HG03066 (cell line): ENCODE data around the gene RFTN2.
"Not testable (repeated sequence)": the region's sequence is repeated elsewhere in the genome, so short reads cannot be mapped to it uniquely, and the experiment has no call there.

Experiments
- ATAC-seq: cut with Tn5 transposase; IDR thresholded peaks from one replicate; pipeline ENCODE4 v1.9.1; 2021; ENCODE audit warnings: low read depth; ENCODE audit not compliant: unreplicated experiment

RFTN2 gene

DNA sequence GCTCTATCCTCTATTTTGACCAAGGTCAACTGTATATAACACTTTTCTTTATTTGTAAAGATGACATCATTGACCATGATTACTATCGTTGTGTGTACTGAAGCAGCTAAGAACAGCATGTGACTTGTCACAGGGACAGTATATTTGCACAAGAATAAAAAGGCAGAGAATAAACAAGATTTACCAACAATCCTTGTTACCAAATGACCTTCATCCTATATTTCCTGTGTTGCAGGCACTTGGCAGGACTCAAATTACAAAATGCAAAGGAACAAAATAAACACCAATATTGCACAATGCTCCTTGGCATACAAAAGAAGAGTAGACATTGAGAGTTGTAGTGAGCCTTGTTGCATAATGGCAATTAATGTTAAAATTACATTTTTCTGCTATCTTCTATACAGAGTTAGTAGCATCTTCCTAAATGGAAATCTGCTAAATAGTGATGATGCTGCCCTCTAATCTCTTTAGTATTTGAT is 61.8 kb downstream of the RFTN2 start:
- no peak for ATAC-seq

- peak; percentile 86 for ATAC-seq
These were observed 69.2 kb downstream of the RFTN2 start for GRCh38 chr2:197606180-197606579.

DNA sequence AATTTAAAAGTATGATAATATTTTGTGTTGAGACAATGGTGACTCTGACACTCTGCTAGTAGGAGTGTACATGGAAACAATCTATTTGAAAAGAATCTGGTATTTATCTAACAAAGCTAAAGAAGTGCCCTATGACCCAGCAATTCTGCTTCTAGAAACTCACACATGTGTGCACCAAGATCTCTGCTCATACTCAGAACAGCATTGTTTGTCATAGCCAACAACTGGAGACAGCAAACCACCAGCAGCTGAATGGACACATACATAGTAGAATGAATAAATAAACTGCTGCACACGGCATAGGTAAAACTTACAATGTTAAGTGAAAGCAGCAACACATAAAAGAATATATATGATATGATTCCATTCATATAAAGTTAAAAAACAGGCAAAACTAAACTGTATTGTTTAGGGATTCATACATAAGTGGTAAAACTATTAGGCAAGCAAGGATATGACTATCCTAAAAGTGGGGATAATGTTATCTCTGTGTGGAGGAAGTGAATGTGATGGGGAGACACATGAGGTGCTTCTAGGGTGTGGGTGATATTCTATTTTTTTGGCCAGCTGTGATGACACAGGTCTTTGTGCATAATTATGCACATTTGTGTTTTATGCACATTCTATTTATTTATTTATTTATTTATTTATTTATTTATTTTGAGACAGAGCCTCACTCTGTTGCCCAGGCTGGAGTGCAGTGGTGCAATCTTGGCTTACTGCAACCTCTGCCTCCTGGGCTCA is 71.1 kb downstream of the RFTN2 start:
- ATAC-seq: no peak

DNA sequence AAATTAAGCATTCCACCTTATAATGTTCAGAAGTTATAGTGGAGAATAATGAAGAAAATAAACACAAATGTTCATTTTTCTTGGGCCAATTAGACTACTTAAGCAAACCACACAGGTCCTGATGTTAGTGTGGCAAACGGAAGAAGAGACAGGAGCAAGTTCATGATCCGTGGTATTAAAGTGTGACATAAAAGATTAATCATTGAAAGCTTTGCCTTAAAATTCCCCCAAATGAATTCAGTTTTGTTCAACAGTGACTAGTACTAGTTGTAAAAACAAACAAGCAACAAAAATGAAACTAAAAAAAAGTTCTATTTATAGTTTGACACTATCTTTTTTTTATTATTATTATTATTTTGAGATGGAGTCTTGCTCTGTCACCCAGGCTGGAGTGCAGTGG is 73.7 kb downstream of the RFTN2 start:
- no peak for ATAC-seq

DNA sequence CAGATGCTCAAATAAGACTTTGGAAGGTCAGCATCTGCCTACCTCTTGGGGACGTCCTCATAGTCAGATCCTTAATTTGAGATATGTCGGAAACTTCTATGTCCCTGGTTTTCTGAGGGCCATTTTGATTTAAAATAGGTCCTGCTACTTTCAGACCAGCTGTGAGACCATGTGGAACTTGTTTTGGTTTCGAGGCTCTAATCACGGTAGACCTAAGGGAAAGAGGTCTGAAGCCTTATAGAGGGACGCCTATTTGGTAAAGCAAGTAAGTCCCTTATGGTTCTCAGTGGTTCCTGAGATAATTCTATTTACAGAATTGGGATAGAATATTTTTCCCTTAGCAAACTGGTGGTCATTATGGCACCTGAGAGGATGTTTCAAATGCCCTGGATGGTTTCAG is 75.1 kb downstream of the RFTN2 start:
- no peak for ATAC-seq

DNA sequence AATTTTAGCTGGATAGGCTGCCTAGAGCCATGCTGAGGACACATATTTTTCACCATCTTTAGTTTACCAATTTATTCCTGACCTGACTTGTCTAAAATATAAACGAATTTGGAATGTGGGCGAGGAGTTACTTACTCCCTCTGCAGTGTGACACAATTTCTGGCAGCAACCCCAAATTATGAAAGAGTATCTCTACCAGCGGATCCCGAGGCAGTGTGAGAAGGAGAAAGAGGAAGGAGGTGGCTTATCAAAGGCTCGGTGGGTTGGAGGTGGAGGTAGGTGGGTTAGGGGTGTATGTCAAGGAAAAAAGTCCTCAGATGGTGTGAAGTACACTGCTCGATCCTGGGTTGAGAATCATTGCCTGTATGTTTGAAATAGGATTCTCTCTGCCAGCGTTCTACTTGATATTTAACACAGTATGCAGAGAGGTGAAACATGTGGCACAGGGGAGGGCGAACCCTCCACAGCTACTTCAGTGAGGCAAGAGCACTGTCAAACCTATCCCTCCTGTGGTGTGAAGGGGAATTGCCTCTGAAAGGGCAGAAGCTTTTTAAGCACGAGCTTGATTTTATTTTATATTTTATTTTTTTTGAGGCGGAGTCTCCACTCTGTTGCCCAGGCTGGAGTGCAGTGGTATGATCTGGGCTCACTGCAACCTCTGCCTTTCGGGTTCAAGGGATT is 76.0 kb downstream of the RFTN2 start:
- ATAC-seq: peak; percentile 70

DNA sequence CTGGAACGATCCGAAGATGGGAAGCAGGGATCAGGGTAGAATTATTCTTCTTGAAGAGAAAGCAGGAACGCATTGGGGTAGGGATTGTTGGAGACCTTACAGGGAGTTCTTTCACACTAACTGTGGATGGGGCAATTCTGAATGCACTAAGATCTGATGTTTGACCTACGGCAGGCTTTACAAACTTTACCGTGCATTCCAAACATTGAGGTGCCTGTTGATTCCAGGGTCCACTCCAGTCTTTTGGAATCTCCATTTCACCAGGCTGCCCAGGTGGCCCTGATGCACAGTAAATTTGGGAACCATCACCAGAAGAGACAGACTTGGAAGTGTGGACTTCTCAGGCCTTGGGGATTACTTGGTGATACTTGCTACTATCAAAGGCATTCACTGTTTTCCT is 76.9 kb downstream of the RFTN2 start:
- ATAC-seq: no peak

GRCh38 chr2:197597166-197597565 is 78.2 kb downstream of the RFTN2 start:
- ATAC-seq: no peak

DNA sequence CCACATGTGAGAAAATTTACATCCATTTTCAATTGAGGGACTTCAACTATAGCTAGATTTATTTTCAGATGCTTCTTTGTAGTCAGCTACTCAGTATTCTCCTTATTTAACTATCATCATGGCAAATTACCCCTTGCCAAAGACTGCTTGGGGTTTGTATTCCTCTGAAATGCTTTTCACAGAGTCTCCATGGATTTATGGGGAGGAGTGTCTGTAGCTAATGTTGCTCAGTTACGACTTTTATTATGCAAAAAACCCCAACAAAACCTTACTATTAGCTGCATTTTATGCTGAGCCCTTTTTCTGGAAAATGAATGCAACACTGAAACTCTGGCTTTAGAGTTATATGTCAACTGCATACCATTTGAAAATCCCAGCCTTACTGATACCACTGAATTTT is 78.6 kb downstream of the RFTN2 start:
- ATAC-seq: no peak

- no peak for ATAC-seq
These were observed 83.9 kb downstream of the RFTN2 start for GRCh38 chr2:197591339-197592072.

DNA sequence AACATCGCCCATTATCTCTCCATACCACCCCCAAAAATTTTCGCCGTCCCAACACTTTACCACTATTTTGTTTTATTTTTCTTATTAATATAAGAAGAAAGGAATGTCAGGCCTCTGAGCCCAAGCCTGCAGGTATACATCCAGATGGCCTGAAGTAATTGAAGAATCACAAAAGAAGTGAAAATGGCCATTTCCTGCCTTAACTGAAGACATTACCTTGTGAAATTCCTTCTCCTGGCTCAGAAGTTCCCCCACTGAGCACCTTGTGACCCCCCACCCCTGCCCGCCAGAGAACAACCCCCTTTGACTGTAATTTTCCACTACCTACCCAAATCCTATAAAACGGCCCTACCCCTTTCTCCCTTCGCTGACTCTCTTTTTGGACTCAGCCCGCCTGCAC is 88.1 kb downstream of the RFTN2 start:
- ATAC-seq: not testable (repeated sequence)

- not testable (repeated sequence) for ATAC-seq
These were observed 95.2 kb downstream of the RFTN2 start for GRCh38 chr2:197580166-197580565.

- ATAC-seq: not testable (repeated sequence)
These were observed 97.1 kb downstream of the RFTN2 start for GRCh38 chr2:197578294-197578693.

- no peak for ATAC-seq
These were observed 97.9 kb downstream of the RFTN2 start for GRCh38 chr2:197577446-197577845.

DNA sequence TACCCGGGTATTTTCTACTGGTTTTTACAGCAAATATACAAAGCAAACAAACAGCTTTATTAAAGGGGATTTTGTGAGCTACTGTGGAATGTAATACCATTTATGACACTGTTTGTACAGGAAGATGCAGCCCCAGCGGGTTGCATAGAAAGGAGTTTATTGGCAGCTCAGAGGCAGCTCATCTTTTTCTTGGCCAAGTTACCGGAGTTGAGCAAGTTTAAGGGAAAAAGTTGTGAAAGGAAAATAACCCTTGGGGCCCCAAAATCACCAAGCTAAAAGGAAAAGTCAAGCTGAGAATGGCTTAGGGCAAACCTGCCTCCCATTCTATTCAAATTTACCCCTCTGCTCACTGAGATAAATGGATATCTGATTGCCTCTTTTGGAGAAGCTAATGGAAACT is 98.8 kb downstream of the RFTN2 start:
- no peak for ATAC-seq

- no peak for ATAC-seq
These were observed 99.4 kb downstream of the RFTN2 start for GRCh38 chr2:197575987-197576386.

DNA sequence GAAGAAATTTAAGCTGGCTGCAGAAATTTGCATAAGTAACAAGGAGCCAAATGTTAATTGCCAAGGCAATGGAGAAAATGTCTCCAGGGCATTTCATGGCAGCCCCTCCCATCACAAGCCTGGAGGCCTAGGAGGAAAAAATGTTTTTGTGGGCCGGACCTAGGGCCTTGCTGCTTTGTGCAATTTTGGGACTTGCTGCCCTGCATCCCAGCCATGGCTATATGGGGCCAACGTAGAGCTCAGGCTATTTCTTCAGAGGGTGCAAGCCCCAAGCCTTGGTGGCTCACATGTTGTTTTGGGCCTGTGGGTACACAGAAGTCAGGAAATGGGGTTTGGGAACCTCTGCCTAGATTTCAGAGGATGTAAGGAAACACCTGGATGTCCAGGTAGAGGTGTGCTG is 101.8 kb downstream of the RFTN2 start:
- ATAC-seq: no peak

DNA sequence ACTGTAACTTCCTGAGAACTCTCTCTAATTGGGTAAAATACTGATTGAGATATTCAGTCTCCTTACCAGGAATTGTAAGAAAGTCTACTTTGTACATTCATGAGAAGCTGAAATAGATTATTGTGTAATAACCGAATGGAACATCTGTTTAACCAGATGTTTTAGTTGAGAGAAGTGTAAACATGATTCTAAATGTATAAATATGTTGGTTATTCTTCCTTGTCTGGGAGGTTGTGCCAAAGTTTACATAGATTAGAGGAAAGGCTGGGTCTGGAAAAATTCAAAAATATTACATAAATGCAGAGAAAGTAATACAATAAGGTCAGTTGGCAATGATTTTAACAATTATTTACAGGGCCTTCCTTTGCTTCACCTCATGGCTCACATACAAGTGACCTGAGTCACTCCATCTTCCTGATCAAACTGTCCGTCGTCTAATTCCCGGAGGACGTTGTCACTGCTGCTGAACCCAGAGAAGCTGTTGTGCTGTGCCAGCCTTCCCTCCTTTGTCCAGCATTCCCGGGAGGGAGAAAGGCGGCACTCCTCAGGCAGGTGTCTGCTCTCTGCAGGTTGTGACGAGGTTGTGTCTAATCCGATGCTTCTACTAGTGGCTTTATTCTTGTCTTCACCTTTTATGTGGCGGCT is 103.6 kb downstream of the RFTN2 start:
- ATAC-seq: no peak

- no peak for ATAC-seq
These were observed 115.2 kb downstream of the RFTN2 start for GRCh38 chr2:197560146-197560665.

DNA sequence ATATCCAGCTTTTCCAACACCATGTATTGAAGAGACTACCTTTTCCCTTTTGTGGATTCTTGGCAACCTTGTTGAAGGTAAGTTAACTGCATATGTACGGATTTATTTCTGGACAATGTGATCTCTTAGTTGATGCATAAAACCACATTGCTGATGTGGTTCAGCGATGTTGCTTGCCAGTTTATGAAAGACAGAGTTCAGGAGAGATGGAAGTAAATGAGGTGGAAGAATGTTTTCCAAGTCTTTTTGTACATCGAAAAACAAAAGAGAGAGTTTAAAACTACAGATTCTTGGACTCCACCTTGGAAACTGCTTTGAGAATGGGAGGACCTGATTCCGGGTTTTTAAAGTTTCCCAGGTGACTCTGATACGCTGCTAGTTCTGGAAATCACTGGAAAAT is 115.7 kb downstream of the RFTN2 start:
- no peak for ATAC-seq

DNA sequence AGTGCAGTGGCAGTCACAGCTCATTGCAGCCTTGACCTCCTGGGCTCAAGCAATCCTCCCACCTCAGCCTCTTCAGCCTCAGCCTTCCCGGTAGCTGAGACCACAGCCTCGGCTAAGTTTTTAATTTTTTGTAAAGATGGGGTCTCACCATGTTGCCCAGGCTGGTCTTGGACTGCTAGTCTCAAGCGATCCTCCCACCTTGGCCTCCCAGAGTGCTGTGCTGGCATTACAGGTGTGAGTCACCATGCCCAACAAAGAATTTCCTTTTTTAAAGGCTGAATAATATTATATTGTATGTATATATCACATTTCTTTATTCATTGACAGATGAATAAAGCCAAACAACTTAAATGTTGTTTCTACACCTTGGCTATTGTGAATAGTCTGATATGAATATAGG is 117.0 kb downstream of the RFTN2 start:
- no peak for ATAC-seq
